HG02588 (cell line): Measurements from ENCODE around the gene CST6.

Source experiments
- ATAC-seq: cut with Tn5 transposase; IDR thresholded peaks from one replicate; pipeline ENCODE4 v1.9.1; 2021; ENCODE audit warnings: mild to moderate bottlenecking, moderate library complexity; ENCODE audit not compliant: unreplicated experiment

Gene CST6, protein sequence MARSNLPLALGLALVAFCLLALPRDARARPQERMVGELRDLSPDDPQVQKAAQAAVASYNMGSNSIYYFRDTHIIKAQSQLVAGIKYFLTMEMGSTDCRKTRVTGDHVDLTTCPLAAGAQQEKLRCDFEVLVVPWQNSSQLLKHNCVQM

DNA sequence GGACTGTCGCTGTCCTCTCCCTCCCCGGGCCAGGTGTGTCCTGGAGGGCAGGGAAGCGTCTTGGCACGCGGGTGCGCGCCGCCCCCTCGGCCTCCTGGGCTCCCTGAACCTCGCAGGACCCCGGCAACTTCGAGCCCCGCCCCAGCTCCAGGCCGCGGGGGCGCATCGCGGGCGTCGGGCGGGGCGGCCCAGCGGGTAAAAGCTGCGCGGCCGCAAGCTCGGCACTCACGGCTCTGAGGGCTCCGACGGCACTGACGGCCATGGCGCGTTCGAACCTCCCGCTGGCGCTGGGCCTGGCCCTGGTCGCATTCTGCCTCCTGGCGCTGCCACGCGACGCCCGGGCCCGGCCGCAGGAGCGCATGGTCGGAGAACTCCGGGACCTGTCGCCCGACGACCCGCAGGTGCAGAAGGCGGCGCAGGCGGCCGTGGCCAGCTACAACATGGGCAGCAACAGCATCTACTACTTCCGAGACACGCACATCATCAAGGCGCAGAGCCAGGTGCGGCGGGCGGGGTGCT, at the start of gene CST6:
TSS of gene CST6 (plus strand) at position 224 of the 519 bp plus-strand sequence. CDS start at position 261, 37 bp downstream.
- no peak for ATAC-seq

GRCh38 chr11:65962141-65962564, 49.7 kb upstream of the CST6 start:
- no peak for ATAC-seq

DNA sequence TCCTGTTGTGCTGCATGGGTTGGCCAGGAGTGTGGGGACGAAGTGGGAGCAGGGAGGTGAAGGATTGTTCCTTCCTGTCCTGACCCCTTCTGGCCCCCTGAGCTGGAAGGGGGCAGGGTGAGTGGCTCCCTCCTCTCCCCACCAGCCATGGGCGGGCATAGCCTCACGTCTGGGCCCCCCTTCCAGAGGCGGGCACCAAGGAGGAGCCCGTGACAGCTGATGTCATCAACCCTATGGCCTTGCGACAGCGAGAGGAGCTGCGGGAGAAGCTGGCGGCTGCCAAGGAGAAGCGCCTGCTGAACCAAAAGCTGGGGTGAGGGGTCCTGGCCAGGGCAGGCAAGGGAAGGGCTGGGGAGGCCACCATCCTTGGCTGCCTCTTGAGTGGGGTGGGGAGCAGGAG, 46.9 kb upstream of the CST6 start:
- ATAC-seq: no peak

- ATAC-seq: no peak
These were observed 45.6 kb upstream of the CST6 start for GRCh38 chr11:65965986-65966762.

DNA sequence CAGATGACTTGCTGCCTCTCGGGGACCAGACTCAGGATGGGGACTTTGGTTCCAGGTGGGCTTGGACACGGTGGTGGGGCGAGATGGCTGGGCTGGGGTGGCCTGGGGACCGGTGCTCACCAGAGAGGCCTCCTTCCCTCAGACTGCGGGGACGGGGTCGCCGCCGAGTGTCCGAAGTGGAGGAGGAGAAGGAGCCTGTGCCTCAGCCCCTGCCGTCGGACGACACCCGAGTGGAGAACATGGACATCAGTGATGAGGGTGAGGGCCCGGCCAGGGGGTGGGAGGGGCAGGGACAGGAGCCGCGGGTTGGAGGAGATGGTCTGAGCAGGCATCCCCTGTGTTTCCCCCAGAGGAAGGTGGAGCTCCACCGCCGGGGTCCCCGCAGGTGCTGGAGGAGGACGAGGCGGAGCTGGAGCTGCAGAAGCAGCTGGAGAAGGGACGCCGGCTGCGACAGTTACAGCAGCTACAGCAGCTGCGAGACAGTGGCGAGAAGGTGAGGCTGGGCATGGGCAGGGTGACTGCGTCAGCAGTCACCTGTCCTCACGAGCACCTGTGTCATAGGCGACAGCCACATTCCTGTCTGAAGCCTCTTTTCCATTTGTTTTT, 44.4 kb upstream of the CST6 start:
- no peak for ATAC-seq

- ATAC-seq: no peak
These were observed 43.0 kb upstream of the CST6 start for GRCh38 chr11:65968600-65969482.

- ATAC-seq: no peak
These were observed 39.7 kb upstream of the CST6 start for GRCh38 chr11:65972116-65972515.

DNA sequence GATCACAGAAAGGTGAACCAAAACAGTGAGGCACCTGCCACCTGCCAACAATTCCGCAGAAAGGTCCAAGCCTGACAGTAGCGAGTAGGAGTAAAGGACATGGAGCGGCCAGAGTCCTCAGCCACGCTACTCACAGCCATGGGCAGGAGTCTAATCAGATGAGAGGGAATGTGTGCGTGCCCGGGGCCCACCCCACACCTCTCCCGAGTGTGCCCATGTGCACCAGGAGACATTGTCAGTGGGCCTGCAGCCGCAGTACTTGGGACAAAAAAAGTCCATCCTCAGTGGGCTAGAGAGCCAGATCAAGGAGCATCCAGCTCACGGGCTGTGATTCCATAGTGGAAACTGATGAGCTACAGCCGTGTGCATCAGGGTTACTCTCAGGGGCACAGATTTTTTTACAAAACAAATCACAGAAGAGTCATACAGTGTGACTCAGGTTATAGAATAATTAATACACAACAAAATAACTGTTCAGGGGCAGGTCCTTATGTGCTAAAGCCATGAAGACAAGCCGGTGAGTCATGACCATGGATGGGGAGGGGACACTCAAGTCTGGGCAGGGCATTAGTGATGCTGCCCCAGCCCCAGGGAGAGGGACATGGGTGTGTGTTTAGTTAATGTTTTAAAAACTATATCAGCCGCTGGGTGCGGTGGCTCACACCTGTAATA, 38.2 kb upstream of the CST6 start:
- ATAC-seq: no peak

DNA sequence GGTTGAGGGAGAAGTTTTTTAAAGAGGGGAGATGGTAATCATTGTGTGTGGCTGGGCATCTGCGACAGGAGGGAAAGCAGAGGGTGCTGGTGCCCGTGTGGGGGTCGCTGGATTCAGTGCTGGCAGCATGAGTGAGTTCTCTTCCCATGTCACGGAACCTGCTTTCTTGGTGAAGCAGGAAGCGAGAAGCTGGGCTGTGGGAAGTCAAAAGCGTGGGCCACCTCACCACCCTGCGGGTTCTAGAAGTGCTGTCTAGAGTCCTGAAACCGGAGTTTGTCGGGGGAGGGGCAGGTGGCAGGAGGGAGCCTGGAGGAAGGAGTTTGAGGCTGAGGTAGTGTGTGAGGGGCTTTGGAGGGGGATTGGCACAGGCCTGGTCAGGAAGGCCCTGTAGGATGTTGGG, 36.0 kb upstream of the CST6 start:
- no peak for ATAC-seq

DNA sequence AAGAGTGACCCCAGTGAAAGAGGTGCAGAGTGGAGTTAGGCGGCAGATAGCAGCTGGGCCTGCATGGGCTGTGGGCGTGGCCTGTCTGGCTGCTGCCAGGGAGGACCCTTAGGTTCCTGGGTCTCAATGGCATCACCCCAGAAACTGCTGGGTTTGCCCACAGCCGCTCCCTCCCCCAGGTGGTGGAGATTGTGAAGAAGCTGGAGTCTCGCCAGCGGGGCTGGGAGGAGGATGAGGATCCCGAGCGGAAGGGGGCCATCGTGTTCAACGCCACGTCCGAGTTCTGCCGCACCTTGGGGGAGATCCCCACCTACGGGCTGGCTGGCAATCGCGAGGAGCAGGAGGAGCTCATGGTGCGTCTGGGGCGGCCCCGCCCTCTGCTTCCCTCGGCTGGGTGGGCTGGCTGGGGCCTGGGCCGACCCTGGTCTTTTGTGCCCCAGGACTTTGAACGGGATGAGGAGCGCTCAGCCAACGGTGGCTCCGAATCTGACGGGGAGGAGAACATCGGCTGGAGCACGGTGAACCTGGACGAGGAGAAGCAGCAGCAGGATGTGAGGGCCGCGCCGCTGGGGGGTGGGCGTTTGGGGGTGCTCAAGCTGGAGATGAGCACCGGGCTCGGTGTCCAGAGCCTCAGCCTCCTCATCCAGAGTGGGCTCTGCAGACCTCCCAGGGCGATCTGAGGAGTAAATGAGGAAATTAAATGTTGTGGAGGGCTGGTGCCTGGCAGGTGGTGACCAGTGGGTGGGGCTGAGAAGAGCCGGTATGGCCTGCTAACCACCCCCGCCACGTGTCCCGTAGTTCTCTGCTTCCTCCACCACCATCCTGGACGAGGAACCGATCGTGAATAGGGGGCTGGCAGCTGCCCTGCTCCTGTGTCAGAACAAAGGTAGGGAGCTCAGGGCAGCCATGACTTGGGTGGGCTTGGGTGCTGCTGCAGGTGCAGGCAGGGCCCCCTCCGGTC, 35.3 kb upstream of the CST6 start:
- no peak for ATAC-seq

- ATAC-seq: no peak
These were observed 34.0 kb upstream of the CST6 start for GRCh38 chr11:65977621-65978390.

DNA sequence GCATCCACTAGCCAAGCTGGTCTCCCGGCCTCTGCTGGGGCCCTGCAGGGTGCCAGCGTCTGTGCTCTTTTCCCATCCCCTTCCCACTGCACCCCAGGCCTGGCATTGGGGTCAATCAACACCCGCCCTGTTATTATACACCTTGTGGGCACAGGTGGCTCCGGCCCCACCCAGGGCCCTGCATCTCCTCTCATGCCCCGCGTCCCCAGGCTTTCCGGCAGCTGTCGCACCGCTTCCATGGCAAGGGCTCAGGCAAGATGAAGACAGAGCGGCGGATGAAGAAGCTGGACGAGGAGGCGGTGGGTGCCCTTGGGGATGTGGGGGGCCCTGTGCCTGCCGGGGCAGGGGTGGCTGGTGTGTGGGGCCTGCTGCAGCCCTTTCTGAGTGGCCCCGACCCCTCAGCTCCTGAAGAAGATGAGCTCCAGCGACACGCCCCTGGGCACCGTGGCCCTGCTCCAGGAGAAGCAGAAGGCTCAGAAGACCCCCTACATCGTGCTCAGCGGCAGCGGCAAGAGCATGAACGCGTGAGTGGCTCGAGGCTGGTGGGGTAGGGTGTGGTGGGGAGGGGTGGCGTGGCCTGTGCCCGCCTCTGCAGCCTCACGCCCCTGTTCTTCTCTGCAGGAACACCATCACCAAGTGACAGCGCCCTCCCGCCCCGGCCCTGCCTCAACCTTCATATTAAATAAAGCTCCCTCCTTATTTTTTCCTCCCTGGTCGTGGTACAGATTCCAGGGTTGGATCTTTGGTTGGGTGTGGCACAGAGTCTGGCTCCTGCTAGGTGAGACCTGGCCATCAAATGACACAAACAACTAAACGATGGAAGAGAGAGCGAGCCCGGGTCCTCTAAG, 33.2 kb upstream of the CST6 start:
- ATAC-seq: no peak

DNA sequence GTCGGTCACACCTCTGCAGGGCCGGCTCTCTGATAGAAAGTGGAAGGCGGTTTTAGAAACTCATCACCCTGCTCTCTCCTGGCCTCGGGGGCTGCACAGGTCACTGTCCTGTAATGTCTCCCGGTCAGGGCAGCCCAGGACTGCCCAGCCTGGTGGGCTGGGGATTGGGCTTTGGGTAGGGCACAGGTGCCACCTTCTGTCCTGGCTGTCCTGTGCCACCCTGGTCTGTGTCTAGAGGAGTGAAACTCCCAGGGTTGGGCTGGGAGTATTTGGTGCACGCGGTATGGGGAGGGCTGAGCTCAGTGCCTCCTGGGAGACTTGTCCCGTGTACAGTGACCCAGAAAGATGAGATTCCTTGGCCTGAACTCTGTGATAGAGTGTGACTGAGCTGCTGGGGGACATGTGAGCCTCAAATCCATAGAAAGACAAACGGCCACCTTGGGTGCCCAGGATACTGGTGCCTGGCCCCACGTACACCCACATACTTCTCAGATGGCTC, 32.5 kb upstream of the CST6 start:
- ATAC-seq: no peak

- no peak for ATAC-seq
These were observed 30.6 kb upstream of the CST6 start for GRCh38 chr11:65981101-65981740.

GRCh38 chr11:65981972-65982823, 29.6 kb upstream of the CST6 start:
- no peak for ATAC-seq
